Adrenal gland (tissue), 12 donors: Measurements from ENCODE around the gene COBLL1. TPM values are rescaled to one million over a fixed set of nuclear protein-coding genes. Genes with fewer than 3 reads are reported as not detected.
A peak's percentile ranks its signal among the peaks of the same experiment; 100 is the strongest.

ENCODE experiments used
- DNase-seq, 7 donors: peaks; one replicate each; pipeline ENCODE4 v3.0.0-alpha.2; 2019 to 2020
- H3K27ac ChIP-seq, 5 donors: fragments of 200-600 bp; sonication (generic) in 4 of 5; 1 replicate in 3 of 5; 2 replicates in 2 of 5; pipeline versions ENCODE4 v1.5.1 to v1.8.0; 2016 to 2020; ENCODE audit warnings: mild to moderate bottlenecking in 1 of 5
- H3K27me3 ChIP-seq: fragments of 200-600 bp; 2 replicates; pipeline ENCODE4 v1.8.0; 2021
- H3K36me3 ChIP-seq, 2 donors: fragments of 200-600 bp; replicated peaks in 1 of 2; 1 replicate in 1 of 2; 2 replicates in 1 of 2; pipeline versions ENCODE4 v1.5.1 to v1.8.0; 2018 to 2022
- H3K4me1 ChIP-seq, 2 donors: fragments of 200-600 bp; replicated peaks in 1 of 2; 1 replicate in 1 of 2; 2 replicates in 1 of 2; pipeline versions ENCODE4 v1.5.1 to v1.8.0; 2018 to 2021
- H3K4me3 ChIP-seq, 4 donors: fragments of 200-600 bp; sonication (generic) in 3 of 4; one replicate each; pipeline ENCODE4 v1.5.1; 2016 to 2018
- H3K9me3 ChIP-seq, 3 donors: fragments of 200-600 bp; sonication (generic) in 1 of 3; replicated peaks in 1 of 3; 1 replicate in 2 of 3; 2 replicates in 1 of 3; pipeline versions ENCODE4 v1.5.1 to v1.8.0; 2016 to 2021
- CTCF ChIP-seq, 6 experiments: fragments of 450-650 bp in 4 of 6; fragments of 200-600 bp in 2 of 6; sonication (generic) in 1 of 6; IDR thresholded peaks; 1 replicate in 5 of 6; 2 replicates in 1 of 6; pipeline versions ENCODE4 v1.5.1 to v1.8.0; 2016 to 2021; ENCODE audit warnings: antibody characterized with exemption in 6 of 6, mild to moderate bottlenecking in 2 of 6, moderate library complexity in 1 of 6
- POLR2A ChIP-seq, 2 donors: fragments of 450-650 bp; IDR thresholded peaks; one replicate each; pipeline ENCODE4 v1.6.1; 2017; ENCODE audit warnings: antibody characterized with exemption in 2 of 2, mild to moderate bottlenecking in 2 of 2, moderate library complexity in 1 of 2
- WGBS, 4 donors: extraction: QIAGEN DNeasy Blood & Tissue Kit in 2 of 4; methylation state at CpG; one replicate each; pipeline versions ENCODE4 v1.1.5 to v1.1.7; 2013 to 2017; 5-methylcytosine and 5-hydroxymethylcytosine counted together
- intact Hi-C, 2 donors: fragments of 100-400 bp; cut with DNase I; formaldehyde crosslinking; loops; one replicate each; pipeline versions ENCODE4 v1.14.1 to v1.15.0; 2022 to 2023
- polyA plus RNA-seq, 3 donors: library from polyadenylated mRNA; stranded (reverse); fragments of 200-250 nt in 2 of 3; fragments of 350-450 nt in 1 of 3; fragmentation: Illumina TruSeq in 1 of 3; extraction: RNeasy Lipid Tissue Mini Kit (QIAGEN cat#74804) in 1 of 3; gene quantifications; one replicate each; pipeline ENCODE4 v1.2.3, GENCODE V29; 2013 to 2014
- total RNA-seq, 9 donors: library from RNA; depleted of rRNA in 4 of 9; stranded (reverse); fragments of >200 nt in 4 of 9; fragments of 120-200 nt in 1 of 9; fragmentation: NEBNext Ultra II Directional in 1 of 9; extraction: Animal tissue kit (Norgen Biotek cat#: 25700) in 1 of 9; gene quantifications; one replicate each; pipeline versions ENCODE4 v1.1.0 to v1.2.4, GENCODE V29; 2013 to 2023
- donor health status: healthy with polysubstance abuse.
- donor health status: Bipolar disorder and iron deficiency.
- donor health status: DM: yes; HTN: yes; CAD: no.
- donor health status: DM: no; HTN: no; CAD: no.
- donor health status: DM: no; HTN: no; CAD: no.
- donor health status: DM: yes; HTN: yes; CAD: no.

Gene COBLL1
- total and polyA plus RNA-seq, 12 donors = 25.8 to 365 (median 212) TPM

GRCh38 chr2:164780611-164781178, 60.9 kb downstream of the COBLL1 start:
- Histone ChIP-seq H3K27me3 (no peaks in the 10 kb centered on the region), H3K9me3 (no peaks in the 10 kb centered on the region), H3K27ac (peak overlapping the region in 1 of 5 donors; percentile 23), H3K36me3 (no peaks in the 10 kb centered on the region), H3K4me3 (no peak overlapping the region), H3K4me1 (peaks cover 29 to 54% of the 10 kb centered on the region in 2 donors)
- 90 to 95% (median 92%) methylated on average over 9 of the region's 9 CpGs for WGBS, 4 donors
- intact Hi-C loops = no loop called here
- TF ChIP-seq POLR2A (IDR thresholded peaks at IDR 0.05) = no peak
- TF ChIP-seq CTCF (IDR thresholded peaks at IDR 0.05) = no peak
- DNase-seq = no peak

- no peaks in the 10 kb centered on the region for H3K36me3 ChIP-seq
- H3K9me3 ChIP-seq = no peaks in the 10 kb centered on the region
- intact Hi-C loops = no loop called here
- WGBS, 4 donors = 76 to 94% (median 85%) methylated on average over 7 of the region's 7 CpGs
- H3K27ac ChIP-seq = peak overlapping the region in 1 of 5 donors; percentile 4
- H3K27me3 ChIP-seq = no peaks in the 10 kb centered on the region
- H3K4me3 ChIP-seq = no peak overlapping the region
- no peak for TF ChIP-seq CTCF (IDR thresholded peaks at IDR 0.05)
- TF ChIP-seq POLR2A (IDR thresholded peaks at IDR 0.05) = no peak
- peaks cover 41 to 56% of the 10 kb centered on the region in 2 donors for H3K4me1 ChIP-seq
- no peak for DNase-seq
Observed at GRCh38 chr2:164779383-164780057, 62.1 kb downstream of the COBLL1 start.

- Histone ChIP-seq H3K27me3 (no peaks in the 10 kb centered on the region), H3K27ac (peak overlapping the region in 1 of 5 donors; percentile 49), H3K4me3 (no peak overlapping the region), H3K36me3 (no peaks in the 10 kb centered on the region), H3K9me3 (no peaks in the 10 kb centered on the region), H3K4me1 (peaks cover 42 to 61% of the 10 kb centered on the region in 2 donors)
- TF ChIP-seq POLR2A (IDR thresholded peaks at IDR 0.05) = no peak
- TF ChIP-seq CTCF (IDR thresholded peaks at IDR 0.05) = no peak
- 85 to 95% (median 91%) methylated on average over 3 of the region's 3 CpGs for WGBS, 4 donors
- intact Hi-C loops = no loop called here
- no peak for DNase-seq
Observed at GRCh38 chr2:164778723-164779122, 62.9 kb downstream of the COBLL1 start.

DNA sequence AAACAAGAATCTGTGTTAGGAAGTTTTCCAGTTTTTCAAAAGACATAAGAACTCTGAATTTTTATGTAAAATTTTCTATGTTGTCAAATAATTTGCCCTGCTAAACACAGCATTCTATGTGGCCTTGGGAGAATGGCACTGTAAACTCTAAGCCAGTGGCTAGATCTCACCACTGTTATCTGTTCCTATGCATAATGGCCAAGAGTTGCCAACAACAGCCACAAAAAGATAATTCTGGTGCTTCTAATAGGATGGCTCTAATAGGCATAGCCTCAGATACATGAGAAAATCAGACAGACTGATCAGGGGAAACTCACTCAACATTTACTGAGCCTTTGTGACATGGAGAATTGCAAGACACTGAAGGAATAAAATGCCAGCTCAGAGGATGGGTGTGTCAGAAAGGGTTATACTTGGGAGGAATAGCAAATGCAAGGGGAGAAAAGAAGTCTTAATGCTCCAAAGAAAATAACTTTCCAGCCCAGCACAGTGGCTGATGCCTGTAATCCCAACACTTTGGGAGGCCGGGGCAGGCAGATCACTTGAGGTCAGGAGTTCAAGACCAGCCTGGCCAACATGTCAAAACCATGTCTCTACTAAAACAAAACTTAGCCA, 63.7 kb downstream of the COBLL1 start:
- H3K27ac ChIP-seq = peak overlapping the region in 3 of 5 donors; percentile 2 to 49 (median 31)
- H3K4me3 ChIP-seq = no peak overlapping the region
- no peaks in the 10 kb centered on the region for H3K36me3 ChIP-seq
- 67 to 100% (median 82%) methylated on average over 1 of the region's 1 CpG for WGBS, 4 donors
- no peaks in the 10 kb centered on the region for H3K27me3 ChIP-seq
- DNase-seq = no peak
- TF ChIP-seq CTCF (IDR thresholded peaks at IDR 0.05) (no peak), POLR2A (IDR thresholded peaks at IDR 0.05) (no peak)
- peaks cover 41 to 58% of the 10 kb centered on the region in 2 donors for H3K4me1 ChIP-seq
- intact Hi-C loops = no loop called here
- no peaks in the 10 kb centered on the region for H3K9me3 ChIP-seq
